ENCODE measurements around the gene ACTR5. TPM values are rescaled to one million over a fixed set of nuclear protein-coding genes. Genes with fewer than 3 reads are reported as not detected.
A peak's percentile ranks its signal among the peaks of the same experiment; 100 is the strongest.

The ACTR5 gene
- total RNA-seq, 2 experiments from 2014 or later, result 7.8 to 8.1 TPM

DNA sequence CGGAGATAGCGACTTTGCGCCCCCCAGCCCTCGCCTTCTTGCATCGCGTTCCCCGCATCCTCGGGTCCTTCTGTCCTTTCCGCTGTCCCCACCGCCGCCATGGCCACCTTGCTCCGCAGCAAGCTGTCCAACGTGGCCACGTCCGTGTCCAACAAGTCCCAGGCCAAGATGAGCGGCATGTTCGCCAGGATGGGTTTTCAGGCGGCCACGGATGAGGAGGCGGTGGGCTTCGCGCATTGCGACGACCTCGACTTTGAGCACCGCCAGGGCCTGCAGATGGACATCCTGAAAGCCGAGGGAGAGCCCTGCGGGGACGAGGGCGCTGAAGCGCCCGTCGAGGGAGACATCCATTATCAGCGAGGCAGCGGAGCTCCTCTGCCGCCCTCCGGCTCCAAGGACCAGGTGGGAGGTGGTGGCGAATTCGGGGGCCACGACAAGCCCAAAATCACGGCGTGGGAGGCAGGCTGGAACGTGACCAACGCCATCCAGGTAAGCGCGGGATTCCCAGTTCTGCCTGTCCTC is 23.6 kb upstream of the ACTR5 start:
- CTCF ChIA-PET, result interaction anchor here (2.0 kb wide), 1 partner anchor 25 kb away, joined by 7 read pairs; no protein-coding TSS in a partner anchor
- Mint-ChIP-seq H3K4me1 (peaks cover 41% of the 10 kb centered on the region), H3K9me3 (no peaks in the 10 kb centered on the region), H3K27ac (no peak overlapping the region), H3K4me3 (no peak overlapping the region), H3K36me3 (ENCODE audit: low read depth) (peaks cover 6% of the 10 kb centered on the region), H3K27me3 (peaks cover 86% of the 10 kb centered on the region)
- POLR2A ChIA-PET, result no interaction called here
- no peak for DNase-seq

- Mint-ChIP-seq H3K27me3 (peaks cover 88% of the 10 kb centered on the region), H3K9me3 (no peaks in the 10 kb centered on the region), H3K4me3 (peak overlapping the region; percentile 25), H3K27ac (peak overlapping the region; percentile 70), H3K4me1 (peaks cover 46% of the 10 kb centered on the region), H3K36me3 (ENCODE audit: low read depth) (peaks cover 6% of the 10 kb centered on the region)
- CTCF ChIA-PET, result interaction anchor here (1.3 to 2.0 kb wide), 3 partner anchors 24 to 40 kb away, joined by 3 to 7 read pairs (median 4); no protein-coding TSS in a partner anchor
- POLR2A ChIA-PET, result no interaction called here
- no peak for DNase-seq
Measured at GRCh38 chr20:38725148-38725901, 22.9 kb upstream of the ACTR5 start.

DNA sequence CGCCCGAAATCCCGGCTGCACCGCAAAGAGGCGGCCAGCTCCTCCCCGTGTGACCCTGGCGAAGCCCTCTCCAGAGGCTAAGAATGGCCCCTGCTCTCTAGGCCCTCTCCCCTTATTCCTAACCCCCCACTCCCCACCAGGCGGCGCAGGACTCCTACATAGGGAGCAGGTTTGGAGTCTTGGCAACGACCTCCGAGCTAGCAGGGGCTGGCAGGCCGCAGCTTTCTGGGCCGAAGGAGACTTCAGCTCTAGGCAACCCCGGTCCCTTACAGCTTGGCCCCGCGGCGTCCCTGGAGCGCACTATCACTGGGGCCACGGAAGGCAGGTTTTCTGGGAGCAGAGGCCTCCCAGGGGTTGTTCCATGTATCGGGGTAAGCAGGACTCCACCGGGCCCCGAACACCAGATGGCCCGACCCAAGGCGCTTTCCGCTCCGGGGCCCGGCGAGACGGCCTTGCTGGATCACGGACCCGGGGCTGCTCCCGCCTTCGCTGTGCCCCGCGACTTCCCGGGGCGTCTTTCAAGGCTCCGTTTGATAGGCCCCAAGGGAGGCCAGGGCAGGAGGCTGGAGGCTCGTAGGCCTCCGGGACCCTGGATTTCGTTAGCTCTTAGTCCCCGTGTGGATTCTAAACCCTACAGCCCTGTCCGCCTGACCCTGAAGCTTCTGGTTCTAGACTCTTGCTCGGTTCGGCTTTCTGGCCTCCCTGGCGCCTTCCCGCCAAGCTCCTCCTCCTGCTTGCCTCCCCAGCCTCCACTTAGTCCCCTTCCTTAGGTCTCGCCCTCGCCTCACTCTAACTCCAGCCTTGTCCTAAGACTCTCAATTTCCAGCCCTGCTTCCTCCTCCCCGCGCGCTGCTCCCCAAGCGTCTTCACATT is 22.1 kb upstream of the ACTR5 start:
- peak overlapping the region; percentile 70 for H3K27ac Mint-ChIP-seq
- peaks cover 52% of the 10 kb centered on the region for H3K4me1 Mint-ChIP-seq
- peaks cover 88% of the 10 kb centered on the region for H3K27me3 Mint-ChIP-seq
- H3K36me3 Mint-ChIP-seq (ENCODE audit: low read depth), result peaks cover 6% of the 10 kb centered on the region
- H3K4me3 Mint-ChIP-seq, result peak overlapping the region; percentile 21
- H3K9me3 Mint-ChIP-seq, result no peaks in the 10 kb centered on the region
- POLR2A ChIA-PET, result no interaction called here
- DNase-seq, result peak; percentile 36
- CTCF ChIA-PET, result interaction anchor here (0.6 to 2.0 kb wide), 4 partner anchors 10 to 41 kb away, joined by 3 to 7 read pairs (median 4); no protein-coding TSS in a partner anchor

GRCh38 chr20:38726804-38727606 is 21.3 kb upstream of the ACTR5 start:
- Mint-ChIP-seq H3K4me1 (peaks cover 58% of the 10 kb centered on the region), H3K9me3 (no peaks in the 10 kb centered on the region), H3K27me3 (peaks cover 85% of the 10 kb centered on the region), H3K36me3 (ENCODE audit: low read depth) (peaks cover 6% of the 10 kb centered on the region), H3K4me3 (peak overlapping the region; percentile 21), H3K27ac (peak overlapping the region; percentile 85)
- peak; percentile 23 for DNase-seq
- ChIA-PET POLR2A (no interaction called here), CTCF (no interaction called here)

- Mint-ChIP-seq H3K27me3 (peaks cover 84% of the 10 kb centered on the region), H3K36me3 (ENCODE audit: low read depth) (peaks cover 4% of the 10 kb centered on the region), H3K4me3 (peak overlapping the region; percentile 21), H3K4me1 (peaks cover 58% of the 10 kb centered on the region), H3K9me3 (no peaks in the 10 kb centered on the region), H3K27ac (peak overlapping the region; percentile 85)
- ChIA-PET CTCF (no interaction called here), POLR2A (interaction anchor here (0.7 kb wide), 1 partner anchor 23 kb away, joined by 3 read pairs; no protein-coding TSS in a partner anchor)
- DNase-seq, result no peak
Measured at GRCh38 chr20:38727607-38728190, 20.6 kb upstream of the ACTR5 start.

- H3K4me3 Mint-ChIP-seq, result no peak overlapping the region
- peaks cover 84% of the 10 kb centered on the region for H3K27me3 Mint-ChIP-seq
- H3K36me3 Mint-ChIP-seq (ENCODE audit: low read depth), result peaks cover 4% of the 10 kb centered on the region
- peaks cover 54% of the 10 kb centered on the region for H3K4me1 Mint-ChIP-seq
- CTCF ChIA-PET, result no interaction called here
- POLR2A ChIA-PET, result interaction anchor here (0.7 kb wide), 1 partner anchor 22 kb away, joined by 3 read pairs; no protein-coding TSS in a partner anchor
- peak overlapping the region; percentile 85 for H3K27ac Mint-ChIP-seq
- H3K9me3 Mint-ChIP-seq, result no peaks in the 10 kb centered on the region
- no peak for DNase-seq
Measured at GRCh38 chr20:38728191-38728781, 20.0 kb upstream of the ACTR5 start.

- ChIA-PET CTCF (no interaction called here), POLR2A (no interaction called here)
- peak overlapping the region; percentile 81 for H3K27ac Mint-ChIP-seq
- peaks cover 4% of the 10 kb centered on the region for H3K36me3 Mint-ChIP-seq (ENCODE audit: low read depth)
- no peaks in the 10 kb centered on the region for H3K9me3 Mint-ChIP-seq
- no peak for DNase-seq
- no peak overlapping the region for H3K4me3 Mint-ChIP-seq
- H3K27me3 Mint-ChIP-seq, result peaks cover 87% of the 10 kb centered on the region
- peaks cover 52% of the 10 kb centered on the region for H3K4me1 Mint-ChIP-seq
Measured at GRCh38 chr20:38728911-38729642, 19.2 kb upstream of the ACTR5 start.

- DNase-seq, result no peak
- H3K4me3 Mint-ChIP-seq, result peak overlapping the region; percentile 41
- ChIA-PET POLR2A (no interaction called here), CTCF (interaction anchor here (0.8 to 1.5 kb wide), 2 partner anchors 77 to 111 kb away, joined by 3 read pairs; no protein-coding TSS in a partner anchor)
- peaks cover 49% of the 10 kb centered on the region for H3K4me1 Mint-ChIP-seq
- H3K27ac Mint-ChIP-seq, result peak overlapping the region; percentile 52
- peaks cover 89% of the 10 kb centered on the region for H3K27me3 Mint-ChIP-seq
- H3K9me3 Mint-ChIP-seq, result no peaks in the 10 kb centered on the region
- H3K36me3 Mint-ChIP-seq (ENCODE audit: low read depth), result peaks cover 4% of the 10 kb centered on the region
Measured at GRCh38 chr20:38729767-38730166, 18.5 kb upstream of the ACTR5 start.

- peaks cover 4% of the 10 kb centered on the region for H3K36me3 Mint-ChIP-seq (ENCODE audit: low read depth)
- peak overlapping the region; percentile 52 for H3K27ac Mint-ChIP-seq
Measured at GRCh38 chr20:38730167-38730988, 17.9 kb upstream of the ACTR5 start.

GRCh38 chr20:38730989-38731737 is 17.1 kb upstream of the ACTR5 start:
- CTCF ChIA-PET, result interaction anchor here (1.4 to 1.5 kb wide), 3 partner anchors 16 to 162 kb away, joined by 3 to 4 read pairs (median 3); no protein-coding TSS in a partner anchor
- Mint-ChIP-seq H3K27ac (no peak overlapping the region), H3K27me3 (peaks cover 91% of the 10 kb centered on the region), H3K36me3 (ENCODE audit: low read depth) (peaks cover 4% of the 10 kb centered on the region), H3K4me1 (peaks cover 41% of the 10 kb centered on the region), H3K9me3 (no peaks in the 10 kb centered on the region), H3K4me3 (peak overlapping the region; percentile 34)
- peak; percentile 69 for DNase-seq
- POLR2A ChIA-PET, result no interaction called here

More at GRCh38 chr20:38730167-38730988, 17.9 kb upstream of the ACTR5 start:
- peak overlapping the region; percentile 41 for H3K4me3 Mint-ChIP-seq
- CTCF ChIA-PET, result interaction anchor here (0.8 to 1.5 kb wide), 3 partner anchors 15 to 111 kb away, joined by 3 to 4 read pairs (median 3); no protein-coding TSS in a partner anchor
- POLR2A ChIA-PET, result no interaction called here
- H3K27me3 Mint-ChIP-seq, result peaks cover 90% of the 10 kb centered on the region
- H3K4me1 Mint-ChIP-seq, result peaks cover 46% of the 10 kb centered on the region
- no peaks in the 10 kb centered on the region for H3K9me3 Mint-ChIP-seq
- DNase-seq, result no peak

Measured in activated CD4-positive, alpha-beta T cell treated with anti-CD3 and anti-CD28 coated beads, Interleukin-2, amount 10 ng/mL, durations not matched to agents 7 days and 5 days (primary cell).